K562 (cell line): ENCODE results near the gene SLC16A5. TPM values are rescaled to one million over a fixed set of nuclear protein-coding genes. Genes with fewer than 3 reads are reported as not detected.
"Not testable (repeated sequence)": the region's sequence is repeated elsewhere in the genome, so short reads cannot be mapped to it uniquely, and the experiment has no call there.

Experiments used
- BCOR ChIP-seq: fragments of 450-650 bp; IDR thresholded peaks from 2 replicates; pipeline ENCODE4 v1.6.1; 2016
- C11orf30 ChIP-seq: fragments of 450-650 bp; IDR thresholded peaks from 2 replicates; pipeline ENCODE4 v1.6.1; 2016; ENCODE audit warnings: low read depth, mild to moderate bottlenecking
- CCNT2 ChIP-seq: IDR thresholded peaks from 2 replicates; pipeline ENCODE4 v1.6.1; 2011; ENCODE audit warnings: borderline replicate concordance, low read depth, mild to moderate bottlenecking, moderate library complexity, mixed read lengths, low read length; ENCODE audit not compliant: insufficient read length; ENCODE audit errors: extremely low read depth
- ETV1 ChIP-seq: fragments of 450-650 bp; conservative IDR thresholded peaks from 2 replicates; pipeline ENCODE4 v1.6.1; 2016; ENCODE audit warnings: missing genetic modification characterization, control low read depth, low read depth, missing compliant biosample characterization
- HDAC3 ChIP-seq: fragments of 450-650 bp; IDR thresholded peaks from 2 replicates; pipeline ENCODE4 v1.6.1; 2018; ENCODE audit warnings: borderline replicate concordance, mild to moderate bottlenecking, moderate library complexity; ENCODE audit not compliant: partially characterized antibody
- MEF2D ChIP-seq: conservative IDR thresholded peaks from 2 replicates; pipeline ENCODE4 v1.6.1; 2016; ENCODE audit warnings: low read depth, missing genetic modification characterization, missing compliant biosample characterization
- MTA2 ChIP-seq: fragments of 450-650 bp; IDR thresholded peaks from 2 replicates; pipeline ENCODE4 v1.6.1; 2016; ENCODE audit warnings: low read depth
- MYBL2 ChIP-seq, 2 experiments: fragments of 450-650 bp in 1 of 2; sonication (generic) in 1 of 2; formaldehyde crosslinking in 1 of 2; IDR thresholded peaks; 2 replicates each; pipeline versions ENCODE4 v1.6.1 to v1.8.1; 2017 to 2022; ENCODE audit warnings: borderline replicate concordance in 1 of 2, inconsistent platforms in 1 of 2, low read depth in 1 of 2, mild to moderate bottlenecking in 1 of 2, missing genetic modification reagents in 1 of 2, moderate library complexity in 1 of 2
- NEUROD1 ChIP-seq: fragments of 150-350 bp; IDR thresholded peaks from 2 replicates; pipeline ENCODE4 v1.6.1; 2014; ENCODE audit warnings: borderline replicate concordance, low read length, low read depth; ENCODE audit not compliant: partially characterized antibody
- POLR2AphosphoS5 ChIP-seq: IDR thresholded peaks from 2 replicates; pipeline ENCODE4 v1.6.1; 2011; ENCODE audit warnings: mild to moderate bottlenecking, low read depth, low read length, moderate library complexity; ENCODE audit not compliant: control insufficient read depth, insufficient read depth
- SMARCA4 ChIP-seq: fragments of 450-650 bp; IDR thresholded peaks from 2 replicates; pipeline ENCODE4 v1.6.1; 2016
- SMARCC2 ChIP-seq: fragments of 450-650 bp; IDR thresholded peaks from 2 replicates; pipeline ENCODE4 v1.6.1; 2017; ENCODE audit warnings: antibody characterized with exemption, moderate library complexity, mild to moderate bottlenecking, low read depth
- TEAD4 ChIP-seq, 2 experiments: sonication (generic) in 1 of 2; formaldehyde crosslinking in 1 of 2; IDR thresholded peaks; 2 replicates each; pipeline versions ENCODE4 v1.6.1 to v1.8.0; 2012 to 2022; ENCODE audit warnings: borderline replicate concordance in 1 of 2, inconsistent platforms in 1 of 2, low read length in 1 of 2, mild to moderate bottlenecking in 1 of 2, missing genetic modification reagents in 1 of 2
- ZNF318 ChIP-seq, 2 experiments: fragments of 450-650 bp; IDR thresholded peaks; 2 replicates each; pipeline ENCODE4 v1.6.1; 2016; ENCODE audit warnings: mild to moderate bottlenecking in 2 of 2, borderline replicate concordance in 1 of 2, low read depth in 1 of 2, moderate library complexity in 1 of 2
- polyA plus RNA-seq, 8 experiments: library from polyadenylated mRNA; depleted of rRNA in 4 of 8; stranded (reverse) in 5 of 8; unstranded in 3 of 8; fragments of >200 nt; fragmentation: Nextera tagmentation in 2 of 8; fragmentation: Illumina TruSeq in 1 of 8; extraction: Ambion mirVana in 2 of 8; extraction: Trizol in 1 of 8; gene quantifications; 2 replicates each; pipeline versions ENCODE4 v1.2.1 to v1.2.3, GENCODE V29; 2011 to 2014; ENCODE audit warnings: inconsistent platforms in 1 of 8, missing spikeins in 1 of 8
- total RNA-seq, 7 experiments: library from RNA; depleted of rRNA in 6 of 7; stranded (reverse); fragments of >200 nt in 6 of 7; fragmentation: Illumina TruSeq in 2 of 7; extraction: Trizol in 2 of 7; gene quantifications; 2 replicates each; pipeline versions ENCODE4 v1.2.1 to v1.2.3, GENCODE V29; 2011 to 2021; ENCODE audit warnings: low replicate concordance in 1 of 7
- TF ChIP-seq, protein P1 (sequence below): fragments of 200-800 bp; sonication (Bioruptor generic); IDR thresholded peaks from 2 replicates; pipeline ENCODE4 v1.6.1; 2017; ENCODE audit warnings: missing genetic modification characterization, missing compliant biosample characterization

SLC16A5 gene
- total and polyA plus RNA-seq, 9 of the 15 experiments (the other 6 are each of a cell fraction or from before 2014, with no cell fraction given): 0.06 to 2.6 (median 0.91) TPM

DNA sequence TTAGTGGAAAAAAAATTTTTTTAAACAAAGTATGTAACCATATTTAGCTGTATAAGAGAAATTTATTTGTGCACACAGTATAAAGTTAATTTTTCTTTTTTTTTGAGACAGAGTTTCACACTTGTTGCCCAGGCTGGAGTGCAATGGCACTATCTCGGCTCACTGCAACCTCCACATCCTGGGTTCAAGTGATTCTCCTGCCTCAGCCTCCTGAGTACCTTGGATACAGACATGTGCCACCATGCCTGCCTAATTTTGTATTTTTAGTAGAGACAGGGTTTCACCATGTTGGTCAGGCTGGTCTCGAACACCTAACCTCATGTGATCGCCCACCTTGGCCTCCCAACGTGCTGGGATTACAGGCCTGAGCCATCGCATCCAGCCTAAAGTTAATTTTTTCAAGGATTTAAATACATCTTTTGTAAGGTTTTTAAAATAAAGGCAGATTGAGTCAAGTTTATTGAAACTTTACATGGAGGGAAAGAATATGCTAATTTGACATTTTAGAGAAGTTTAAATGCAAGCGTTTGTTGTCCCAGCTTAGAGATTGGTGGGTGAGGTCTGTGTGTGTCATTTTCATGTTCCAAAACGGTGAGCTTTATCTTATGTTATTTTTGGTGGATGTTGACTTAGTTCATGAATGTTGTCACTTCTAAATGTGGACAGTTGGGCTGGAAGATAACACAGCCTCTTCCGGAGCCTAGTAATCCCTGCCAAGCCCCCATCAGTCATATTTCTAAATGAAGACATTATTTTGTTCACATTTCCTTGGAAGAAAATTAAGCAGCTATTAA lies 16.1 kb upstream of the SLC16A5 start (continued):
- TF ChIP-seq ZNF318 (IDR thresholded peaks at IDR 0.05; ENCODE audit: borderline replicate concordance in 1 of 2, low read depth in 1 of 2) (peak in 1 of 2 experiments; percentile 27; a peak in 1 of 4 replicates), SMARCC2 (peak; percentile 89), NEUROD1 (peak; percentile 42), POLR2AphosphoS5 (peak; percentile 61; the same call in 1 of the 2 replicates), TEAD4 (IDR thresholded peaks at IDR 0.05; ENCODE audit: low read length) (peak; percentile 90), MTA2 (peak; percentile 73), CCNT2 (peak; percentile 48), MYBL2 (IDR thresholded peaks at IDR 0.05; ENCODE audit: low read depth) (peak; percentile 78), C11orf30 (peak; percentile 95), ETV1 (peak; percentile 97), HDAC3 (peak; percentile 84), BCOR (peak; percentile 0; the same call in 1 of the 2 replicates), MEF2D (tag) (peak; percentile 97), SMARCA4 (peak; percentile 96)
- not testable (repeated sequence) for TF ChIP-seq TEAD4, MYBL2 (CRISPR knock-in tag; IDR thresholded peaks at IDR 0.05; ENCODE audit: borderline replicate concordance)
- TF ChIP-seq, protein P1, sequence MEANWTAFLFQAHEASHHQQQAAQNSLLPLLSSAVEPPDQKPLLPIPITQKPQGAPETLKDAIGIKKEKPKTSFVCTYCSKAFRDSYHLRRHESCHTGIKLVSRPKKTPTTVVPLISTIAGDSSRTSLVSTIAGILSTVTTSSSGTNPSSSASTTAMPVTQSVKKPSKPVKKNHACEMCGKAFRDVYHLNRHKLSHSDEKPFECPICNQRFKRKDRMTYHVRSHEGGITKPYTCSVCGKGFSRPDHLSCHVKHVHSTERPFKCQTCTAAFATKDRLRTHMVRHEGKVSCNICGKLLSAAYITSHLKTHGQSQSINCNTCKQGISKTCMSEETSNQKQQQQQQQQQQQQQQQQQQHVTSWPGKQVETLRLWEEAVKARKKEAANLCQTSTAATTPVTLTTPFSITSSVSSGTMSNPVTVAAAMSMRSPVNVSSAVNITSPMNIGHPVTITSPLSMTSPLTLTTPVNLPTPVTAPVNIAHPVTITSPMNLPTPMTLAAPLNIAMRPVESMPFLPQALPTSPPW (CRISPR knock-in tag): peak; percentile 37; the same call in 1 of the 2 replicates
